H9 (cell line): ENCODE results near the gene ZNF747. TPM values are rescaled to one million over a fixed set of nuclear protein-coding genes. Genes with fewer than 3 reads are reported as not detected.

Experiments used
- DNase-seq: peaks from one replicate; pipeline ENCODE4 v3.0.0-alpha.2; 2017
- H2AFZ ChIP-seq: one replicate; pipeline ENCODE4 v1.6.1; 2013; ENCODE audit warnings: mild to moderate bottlenecking, low read length, control low read depth, moderate library complexity
- H2AK5ac ChIP-seq: 2 replicates; pipeline ENCODE4 v1.6.1; 2013; ENCODE audit warnings: low read length, control low read depth, mixed read lengths; ENCODE audit not compliant: insufficient read length
- H2BK120ac ChIP-seq: one replicate; pipeline ENCODE4 v1.6.1; 2013; ENCODE audit warnings: low read depth, mild to moderate bottlenecking, low read length, control low read depth, inconsistent platforms; ENCODE audit not compliant: poor library complexity, severe bottlenecking
- H2BK12ac ChIP-seq: 2 replicates; pipeline ENCODE4 v1.6.1; 2013; ENCODE audit warnings: low read length, control low read depth, mixed read lengths, low read depth; ENCODE audit not compliant: insufficient read length
- H2BK15ac ChIP-seq: 2 replicates; pipeline ENCODE4 v1.6.1; 2013; ENCODE audit warnings: low read depth, low read length, control low read depth
- H2BK20ac ChIP-seq: one replicate; pipeline ENCODE4 v1.6.1; 2013; ENCODE audit warnings: low read depth, mild to moderate bottlenecking, low read length, control low read depth, inconsistent platforms; ENCODE audit not compliant: poor library complexity, severe bottlenecking
- H2BK5ac ChIP-seq: 2 replicates; pipeline ENCODE4 v1.6.1; 2013; ENCODE audit warnings: low read length, control low read depth, mixed read lengths; ENCODE audit not compliant: insufficient read length
- H3K14ac ChIP-seq: 2 replicates; pipeline ENCODE4 v1.6.1; 2013; ENCODE audit warnings: low read length, control low read depth; ENCODE audit not compliant: insufficient read depth
- H3K18ac ChIP-seq: 2 replicates; pipeline ENCODE4 v1.6.1; 2013; ENCODE audit warnings: low read depth, mild to moderate bottlenecking, mixed read lengths, low read length, control low read depth; ENCODE audit not compliant: insufficient read length
- H3K23ac ChIP-seq: 2 replicates; pipeline ENCODE4 v1.6.1; 2013; ENCODE audit warnings: low read length, control low read depth, mixed read lengths, low read depth; ENCODE audit not compliant: insufficient read length
- H3K23me2 ChIP-seq: 2 replicates; pipeline ENCODE4 v1.6.1; 2013; ENCODE audit warnings: low read depth, mild to moderate bottlenecking, mixed read lengths, low read length, control low read depth; ENCODE audit not compliant: insufficient read length, poor library complexity, severe bottlenecking
- H3K27ac ChIP-seq: 2 replicates; pipeline ENCODE4 v1.5.1; 2013; ENCODE audit warnings: low read length, control low read depth, mixed read lengths, low read depth; ENCODE audit not compliant: insufficient read length
- H3K27me3 ChIP-seq: 2 replicates; pipeline ENCODE4 v1.6.1; 2013; ENCODE audit warnings: low read length, control low read depth, inconsistent platforms; ENCODE audit not compliant: insufficient read depth
- H3K4ac ChIP-seq: 2 replicates; pipeline ENCODE4 v1.6.1; 2013; ENCODE audit warnings: low read depth, mild to moderate bottlenecking, control low read depth, inconsistent platforms, low read length, moderate library complexity
- H3K4me1 ChIP-seq: 2 replicates; pipeline ENCODE4 v1.6.1; 2013; ENCODE audit warnings: low read length, control low read depth, inconsistent platforms; ENCODE audit not compliant: insufficient read depth
- H3K4me2 ChIP-seq: 2 replicates; pipeline ENCODE4 v1.6.1; 2013; ENCODE audit warnings: low read length, control low read depth, mixed read lengths; ENCODE audit not compliant: insufficient read length, insufficient read depth
- H3K56ac ChIP-seq: 2 replicates; pipeline ENCODE4 v1.6.1; 2013; ENCODE audit warnings: low read depth, mild to moderate bottlenecking, mixed read lengths, low read length, control low read depth; ENCODE audit not compliant: insufficient read length
- H3K79me1 ChIP-seq: 2 replicates; pipeline ENCODE4 v1.6.1; 2013; ENCODE audit warnings: low read depth, mild to moderate bottlenecking, moderate library complexity, low read length, control low read depth, inconsistent platforms; ENCODE audit not compliant: insufficient read depth, poor library complexity, severe bottlenecking
- H3K79me2 ChIP-seq: 2 replicates; pipeline ENCODE4 v1.6.1; 2013; ENCODE audit warnings: low read length, control low read depth, inconsistent platforms; ENCODE audit not compliant: insufficient read depth
- H3K9ac ChIP-seq: 2 replicates; pipeline ENCODE4 v1.6.1; 2013; ENCODE audit warnings: low read length, control low read depth, mixed read lengths; ENCODE audit not compliant: insufficient read length; ENCODE audit errors: extremely low read depth
- H3K9me3 ChIP-seq: one replicate; pipeline ENCODE4 v1.6.1; 2013; ENCODE audit warnings: low read depth, low read length, inconsistent platforms; ENCODE audit not compliant: control insufficient read depth
- H3T11ph ChIP-seq: one replicate; pipeline ENCODE4 v1.6.1; 2013; ENCODE audit warnings: mild to moderate bottlenecking, low read length, control low read depth, inconsistent platforms
- H4K20me1 ChIP-seq: one replicate; pipeline ENCODE4 v1.6.1; 2013; ENCODE audit not compliant: control insufficient read depth, insufficient read length, insufficient read depth
- H4K5ac ChIP-seq: 2 replicates; pipeline ENCODE4 v1.6.1; 2013; ENCODE audit warnings: low read depth, mild to moderate bottlenecking, mixed read lengths, low read length, control low read depth; ENCODE audit not compliant: insufficient read length
- H4K8ac ChIP-seq: replicated peaks from 2 replicates; pipeline ENCODE4 v1.6.1; 2013; ENCODE audit warnings: low read length, control low read depth, mixed read lengths, low read depth; ENCODE audit not compliant: insufficient read length
- H4K91ac ChIP-seq: 2 replicates; pipeline ENCODE4 v1.6.1; 2013; ENCODE audit warnings: low read depth, mild to moderate bottlenecking, moderate library complexity, mixed read lengths, low read length, control low read depth; ENCODE audit not compliant: insufficient read length
- H3K27ac Mint-ChIP-seq, 3 experiments: 2 replicates in 2 of 3; 3 replicates in 1 of 3; pipeline ENCODE4 v1.8.0; 2020 to 2021; ENCODE audit warnings: mixed read lengths in 3 of 3, mild to moderate bottlenecking in 1 of 3, moderate library complexity in 1 of 3
- H3K27me3 Mint-ChIP-seq: 2 replicates; pipeline ENCODE4 v1.8.0; 2021; ENCODE audit warnings: low read depth, mild to moderate bottlenecking, moderate library complexity, mixed read lengths
- H3K36me3 Mint-ChIP-seq, 3 experiments: 2 replicates in 2 of 3; 3 replicates in 1 of 3; pipeline ENCODE4 v1.8.0; 2020 to 2021; ENCODE audit warnings: low read depth in 3 of 3, mixed read lengths in 3 of 3; ENCODE audit not compliant: insufficient read depth in 1 of 3
- H3K4me1 Mint-ChIP-seq, 2 experiments: 2 replicates each; pipeline ENCODE4 v1.8.0; 2020; ENCODE audit warnings: mixed read lengths in 2 of 2
- H3K4me3 Mint-ChIP-seq, 2 experiments: 2 replicates in 1 of 2; 3 replicates in 1 of 2; pipeline ENCODE4 v1.8.0; 2020 to 2021; ENCODE audit warnings: mild to moderate bottlenecking in 2 of 2, mixed read lengths in 2 of 2, moderate library complexity in 1 of 2
- H3K9me3 Mint-ChIP-seq, 2 experiments: 2 replicates in 1 of 2; 3 replicates in 1 of 2; pipeline ENCODE4 v1.8.0; 2020; ENCODE audit warnings: mild to moderate bottlenecking in 2 of 2, mixed read lengths in 2 of 2, moderate library complexity in 1 of 2
- CTCF ChIP-seq: fragments of 200-600 bp; sonication (generic); conservative IDR thresholded peaks from 3 replicates; pipeline ENCODE4 v1.8.0; 2021; ENCODE audit warnings: antibody characterized with exemption, mild to moderate bottlenecking
- WGBS: extraction: QIAGEN DNeasy Blood & Tissue Kit; methylation state at CpG from one replicate; pipeline ENCODE4 v1.1.7; 2013; ENCODE audit warnings: missing lambda C conversion rate, low lambda C conversion rate, mixed read lengths; ENCODE audit not compliant: insufficient read length; ENCODE audit errors: extremely low coverage; 5-methylcytosine and 5-hydroxymethylcytosine counted together
- total RNA-seq: library from RNA; stranded (reverse); gene quantifications from 2 replicates; pipeline ENCODE4 v1.2.1, GENCODE V29; 2021

The ZNF747 gene
- total RNA-seq, 1 experiment from 2014 or later, result 18.4 TPM

GRCh38 chr16:30569746-30570635, 35.3 kb upstream of the ZNF747 start:
- no peak overlapping the region for H3K27ac Mint-ChIP-seq

More at GRCh38 chr16:30569746-30570635, 35.3 kb upstream of the ZNF747 start:
- Histone ChIP-seq H3K79me1 (no peaks in the 10 kb centered on the region), H3K14ac (no peak overlapping the region), H3K56ac (no peak overlapping the region), H3K18ac (no peak overlapping the region), H2BK20ac (no peak overlapping the region), H3K27me3 (no peaks in the 10 kb centered on the region), H2BK12ac (no peak overlapping the region), H4K20me1 (no peaks in the 10 kb centered on the region), H2AFZ (no peak overlapping the region), H3K4ac (no peak overlapping the region), H2BK15ac (no peak overlapping the region), H2BK5ac (no peak overlapping the region), H3K4me2 (peak overlapping the region; percentile 96), H3K4me1 (no peaks in the 10 kb centered on the region; the same call in 1 of the 2 replicates), H3K23me2 (peaks cover 16% of the 10 kb centered on the region), H3K9me3 (no peaks in the 10 kb centered on the region), H3T11ph (no peak overlapping the region), H3K9ac (no peak overlapping the region), H3K79me2 (no peaks in the 10 kb centered on the region), H4K8ac (no peak overlapping the region), H3K23ac (no peak overlapping the region), H2AK5ac (no peak overlapping the region), H2BK120ac (no peak overlapping the region), H4K5ac (no peak overlapping the region), H4K91ac (no peak overlapping the region), H3K27ac (no peak overlapping the region)
- DNase-seq, result peak; percentile 30
- Mint-ChIP-seq H3K4me1 (peaks cover 13 to 22% of the 10 kb centered on the region in 2 experiments), H3K36me3 (no peaks in the 10 kb centered on the region), H3K4me3 (peak overlapping the region; percentile 7 to 55; a peak in 4 of 5 replicates), H3K27me3 (peaks cover 12% of the 10 kb centered on the region), H3K9me3 (no peaks in the 10 kb centered on the region)
- WGBS, result no CpG with 5 or more reads among the region's 44 CpGs
- TF ChIP-seq CTCF, result no peak
